Hair follicle dermal papilla cell (primary cell): Measurements from ENCODE around the gene HAGH. TPM values are rescaled to one million over a fixed set of nuclear protein-coding genes. Genes with fewer than 3 reads are reported as not detected.

Experiments used
- total RNA-seq: library from RNA; depleted of rRNA; stranded (reverse); fragments of >200 nt; gene quantifications from 2 replicates; pipeline ENCODE4 v1.2.3, GENCODE V29; 2012

Gene HAGH
- 12.8 and 17.2 TPM in 2 replicates for total RNA-seq

GRCh38 chr16:1826691-1827573 lies at the start of gene HAGH, which contains the start of gene FAHD1:
Gene HAGH, minus strand, starts transcription at chr16:1826825. Its CDS starts 38 bp downstream, at chr16:1826787.
Gene FAHD1, plus strand, starts transcription at chr16:1827206. Its CDS starts 33 bp downstream, at chr16:1827239.

GRCh38 chr16:1871974-1872635 lies 45.5 kb upstream of the HAGH start, which contains the start of gene MEIOB:
Gene MEIOB, minus strand, starts transcription at chr16:1872164. Its CDS starts 3,989 bp downstream, at chr16:1868175.

GRCh38 chr16:1793578-1794220 lies 32.9 kb downstream of the HAGH start, which contains the start of gene IGFALS:
Gene IGFALS, minus strand, starts transcription at chr16:1793705. Its CDS starts 53 bp downstream, at chr16:1793652.

GRCh38 chr16:1782408-1783264 lies 44.0 kb downstream of the HAGH start, which contains the start of the genes NUBP2 and SPSB3:
Gene NUBP2, plus strand, starts transcription at chr16:1782960. Its CDS starts 61 bp downstream, at chr16:1783021.
Gene SPSB3, minus strand, starts transcription at chr16:1782571. Its CDS starts 1,088 bp downstream, at chr16:1781483.

GRCh38 chr16:1772908-1773702 lies 53.5 kb downstream of the HAGH start, which contains the start of gene MRPS34:
Gene MRPS34, minus strand, starts transcription at chr16:1773134. Its CDS starts 15 bp downstream, at chr16:1773119.

GRCh38 chr16:1772362-1772907 lies 54.2 kb downstream of the HAGH start, which contains the start of gene EME2:
Gene EME2, plus strand, starts transcription at chr16:1772810. Its CDS starts 418 bp downstream, at chr16:1773228.

GRCh38 chr16:1771188-1771863 lies 55.3 kb downstream of the HAGH start, which contains the start of gene NME3:
Gene NME3, minus strand, starts transcription at chr16:1771543. Its CDS starts 9 bp downstream, at chr16:1771534.

Other genes starting within 250 kb of the HAGH start
- gene IFT140, start 214.8 kb downstream of the HAGH start, total RNA-seq, result 39.8 and 44.9 TPM in 2 replicates
- 13.2 and 17.2 TPM in 2 replicates for gene CRAMP1, start 214.5 kb downstream of the HAGH start, total RNA-seq
- gene JPT2, start 148.5 kb downstream of the HAGH start, total RNA-seq, result 23.2 and 24.9 TPM in 2 replicates
- gene MAPK8IP3, start 120.6 kb downstream of the HAGH start, total RNA-seq, result 66.5 and 67.5 TPM in 2 replicates
- 35.1 and 37.2 TPM in 2 replicates for gene NME3, start 55.3 kb downstream of the HAGH start, total RNA-seq
- gene EME2, start 54.0 kb downstream of the HAGH start, total RNA-seq, result 15.7 and 15.9 TPM in 2 replicates
- 36.1 and 37.0 TPM in 2 replicates for gene MRPS34, start 53.7 kb downstream of the HAGH start, total RNA-seq
- 28.1 and 30.4 TPM in 2 replicates for gene SPSB3, start 44.3 kb downstream of the HAGH start, total RNA-seq
- 50.3 and 67.8 TPM in 2 replicates for gene NUBP2, start 43.9 kb downstream of the HAGH start, total RNA-seq
- gene IGFALS, start 33.1 kb downstream of the HAGH start, total RNA-seq, result 0.16 and 0.24 TPM in 2 replicates
- gene FAHD1, start 381 bp upstream of the HAGH start, total RNA-seq, result 34.7 and 37.8 TPM in 2 replicates
- gene MEIOB, start 45.3 kb upstream of the HAGH start, total RNA-seq, result 0.61 and 1.1 TPM in 2 replicates
- gene HS3ST6, start 91.6 kb upstream of the HAGH start, total RNA-seq, result 0.16 TPM in 1 of 2 replicates, not detected in the other
- gene MSRB1, start 116.4 kb upstream of the HAGH start, total RNA-seq, result 15.3 and 24.9 TPM in 2 replicates
- gene RPL3L, start 127.9 kb upstream of the HAGH start, total RNA-seq, result not detected in 2 replicates
- 63.9 and 89.5 TPM in 2 replicates for gene NDUFB10, start 132.7 kb upstream of the HAGH start, total RNA-seq
- 1,254 and 1,380 TPM in 2 replicates for gene RPS2, start 138.0 kb upstream of the HAGH start, total RNA-seq
- gene RNF151, start 140.0 kb upstream of the HAGH start, total RNA-seq, result not detected in 2 replicates
- 23.9 and 26.9 TPM in 2 replicates for gene TBL3, start 145.2 kb upstream of the HAGH start, total RNA-seq
- gene NOXO1, start 154.6 kb upstream of the HAGH start, total RNA-seq, result 0.12 TPM in 1 of 2 replicates, not detected in the other
- 10.7 and 11.4 TPM in 2 replicates for gene GFER, start 157.4 kb upstream of the HAGH start, total RNA-seq
- 1.1 and 1.9 TPM in 2 replicates for gene SYNGR3, start 163.1 kb upstream of the HAGH start, total RNA-seq
- gene ZNF598, start 183.0 kb upstream of the HAGH start, total RNA-seq, result 30.1 and 30.8 TPM in 2 replicates
- not detected in 2 replicates for gene NPW, start 193.0 kb upstream of the HAGH start, total RNA-seq
- gene NHERF2, start 200.1 kb upstream of the HAGH start, total RNA-seq, result 33.9 and 35.0 TPM in 2 replicates
- gene NTHL1, start 221.0 kb upstream of the HAGH start, total RNA-seq, result 23.6 and 24.7 TPM in 2 replicates
- 73.8 and 84.7 TPM in 2 replicates for gene TSC2, start 221.2 kb upstream of the HAGH start, total RNA-seq